Fibroblast of lung (primary cell): ENCODE results near the gene PCDHGB4. TPM values are rescaled to one million over a fixed set of nuclear protein-coding genes. Genes with fewer than 3 reads are reported as not detected.

Source experiments
- DNase-seq, 2 donors: peaks; one replicate each; pipeline versions ENCODE4 v3.0.0 to v3.0.0-alpha.2; 2010; ENCODE audit warnings: low read depth in 2 of 2
- H2AFZ ChIP-seq: 2 replicates; pipeline ENCODE4 v1.5.1; 2012; ENCODE audit warnings: low read length, control low read depth, inconsistent platforms
- H3K27ac ChIP-seq: 2 replicates; pipeline ENCODE4 v1.5.1; 2011; ENCODE audit warnings: low read length, control low read depth; ENCODE audit not compliant: insufficient read depth
- H3K27me3 ChIP-seq: 2 replicates; pipeline ENCODE4 v1.5.1; 2011; ENCODE audit warnings: mild to moderate bottlenecking, low read length; ENCODE audit not compliant: control insufficient read depth, insufficient read depth
- H3K36me3 ChIP-seq: 2 replicates; pipeline ENCODE4 v1.5.1; 2011; ENCODE audit warnings: low read length; ENCODE audit not compliant: control insufficient read depth, insufficient read depth
- H3K4me1 ChIP-seq: 2 replicates; pipeline ENCODE4 v1.5.1; 2011; ENCODE audit warnings: low read length; ENCODE audit not compliant: control insufficient read depth, insufficient read depth; ENCODE audit errors: extremely low read depth
- H3K4me2 ChIP-seq: 2 replicates; pipeline ENCODE4 v1.5.1; 2011; ENCODE audit warnings: low read length, control low read depth; ENCODE audit not compliant: insufficient read depth; ENCODE audit errors: extremely low read depth
- H3K4me3 ChIP-seq, 4 experiments: fragments of 200-600 bp in 1 of 4; sonication (generic) in 1 of 4; replicated peaks in 1 of 4; 2 replicates each; pipeline ENCODE4 v1.5.1; 2011 to 2016; ENCODE audit warnings: low read length in 4 of 4, low read depth in 3 of 4, mild to moderate bottlenecking in 3 of 4, control low read depth in 2 of 4, inconsistent platforms in 1 of 4, mixed read lengths in 1 of 4; ENCODE audit not compliant: insufficient read depth in 1 of 4; ENCODE audit errors: control extremely low read depth in 1 of 4
- H3K79me2 ChIP-seq: 2 replicates; pipeline ENCODE4 v1.5.1; 2012; ENCODE audit warnings: mild to moderate bottlenecking, low read length, inconsistent platforms; ENCODE audit not compliant: control insufficient read depth, insufficient read depth
- H3K9ac ChIP-seq: 2 replicates; pipeline ENCODE4 v1.5.1; 2011; ENCODE audit warnings: mild to moderate bottlenecking, low read length, control low read depth; ENCODE audit not compliant: insufficient read depth
- H3K9me3 ChIP-seq: 2 replicates; pipeline ENCODE4 v1.5.1; 2012; ENCODE audit warnings: low read depth, low read length; ENCODE audit not compliant: control insufficient read depth, insufficient read depth
- H4K20me1 ChIP-seq: 2 replicates; pipeline ENCODE4 v1.5.1; 2011; ENCODE audit warnings: low read length; ENCODE audit not compliant: control insufficient read depth, insufficient read depth; ENCODE audit errors: extremely low read depth
- CTCF ChIP-seq, 2 donors: IDR thresholded peaks in 1 of 2; conservative IDR thresholded peaks in 1 of 2; 1 replicate in 1 of 2; 2 replicates in 1 of 2; pipeline ENCODE4 v1.5.1; 2011 to 2012; ENCODE audit warnings: low read length in 2 of 2, control low read depth in 1 of 2, inconsistent platforms in 1 of 2, low read depth in 1 of 2, mild to moderate bottlenecking in 1 of 2
- EZH2 ChIP-seq: IDR thresholded peaks from 2 replicates; pipeline ENCODE4 v1.5.1; 2012; ENCODE audit warnings: low read length, control low read depth, mild to moderate bottlenecking; ENCODE audit errors: missing control alignments
- polyA plus RNA-seq, 2 donors: library from polyadenylated mRNA; depleted of rRNA in 1 of 2; stranded (reverse) in 1 of 2; unstranded in 1 of 2; fragments of >200 nt; gene quantifications; 2 replicates each; pipeline ENCODE4 v1.2.1, GENCODE V29; 2011 to 2012; ENCODE audit warnings: missing spikeins in 1 of 2
- total RNA-seq: library from RNA; depleted of rRNA; stranded (reverse); fragments of >200 nt; gene quantifications from 2 replicates; pipeline ENCODE4 v1.2.1, GENCODE V29; 2014

The PCDHGB4 gene
- total and polyA plus RNA-seq, 2 donors (not counting 1 experiment from before 2014, with no cell fraction given), result 13.3 to 18.3 TPM

DNA sequence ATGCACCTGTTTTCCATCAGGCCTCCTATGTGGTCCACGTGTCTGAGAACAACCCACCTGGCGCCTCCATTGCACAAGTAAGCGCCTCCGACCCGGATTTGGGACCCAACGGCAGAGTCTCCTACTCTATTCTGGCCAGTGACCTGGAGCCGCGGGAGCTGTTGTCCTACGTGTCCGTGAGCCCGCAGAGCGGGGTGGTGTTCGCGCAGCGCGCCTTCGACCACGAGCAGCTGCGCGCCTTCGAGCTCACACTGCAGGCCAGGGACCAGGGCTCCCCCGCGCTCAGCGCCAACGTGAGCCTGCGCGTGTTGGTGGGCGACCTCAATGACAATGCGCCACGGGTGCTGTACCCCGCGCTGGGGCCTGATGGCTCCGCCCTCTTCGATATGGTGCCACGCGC lies 35.9 kb upstream of the PCDHGB4 start:
- Histone ChIP-seq H3K9me3 (no peaks in the 10 kb centered on the region), H2AFZ (no peak overlapping the region), H4K20me1 (no peaks in the 10 kb centered on the region), H3K27ac (no peak overlapping the region), H3K79me2 (no peaks in the 10 kb centered on the region), H3K9ac (no peak overlapping the region), H3K27me3 (peaks cover 10% of the 10 kb centered on the region), H3K4me2 (no peak overlapping the region), H3K4me3 (no peak overlapping the region), H3K36me3 (no peaks in the 10 kb centered on the region), H3K4me1 (no peaks in the 10 kb centered on the region)
- TF ChIP-seq CTCF (conservative IDR thresholded peaks at IDR 0.05 in 1 of 2, IDR thresholded peaks at IDR 0.05 in 1 of 2; ENCODE audit: low read depth in 1 of 2, low read length in 2 of 2) (no peak), EZH2 (no peak)
- DNase-seq, result no peak

GRCh38 chr5:141354900-141355469 lies 32.5 kb upstream of the PCDHGB4 start, which contains the start of gene PCDHGA4:
Gene PCDHGA4 (plus strand): TSS chr5:141355021. CDS start chr5:141355108, 87 bp downstream.
- Histone ChIP-seq H3K27me3 (peaks cover 10% of the 10 kb centered on the region), H3K4me1 (no peaks in the 10 kb centered on the region), H2AFZ (no peak within 1 kb of the TSS), H3K9me3 (no peaks in the 10 kb centered on the region), H3K27ac (no peak within 1 kb of the TSS), H3K79me2 (no peaks in the 10 kb centered on the region), H3K4me3 (peak within 1 kb of the TSS; percentile 23 to 51 (median 42)), H3K4me2 (peak within 1 kb of the TSS; percentile 25), H4K20me1 (no peaks in the 10 kb centered on the region), H3K9ac (no peak within 1 kb of the TSS), H3K36me3 (no peaks in the 10 kb centered on the region)
- peak in 1 of 2 donors; percentile 37 for DNase-seq
- peak; percentile 36 to 50 for TF ChIP-seq CTCF (conservative IDR thresholded peaks at IDR 0.05 in 1 of 2, IDR thresholded peaks at IDR 0.05 in 1 of 2; ENCODE audit: low read depth in 1 of 2, low read length in 2 of 2)
- no peak for TF ChIP-seq EZH2

- H2AFZ ChIP-seq, result no peak overlapping the region
- no peaks in the 10 kb centered on the region for H4K20me1 ChIP-seq
- peaks cover 13% of the 10 kb centered on the region for H3K27me3 ChIP-seq
- no peaks in the 10 kb centered on the region for H3K36me3 ChIP-seq
- no peak overlapping the region for H3K9ac ChIP-seq
- TF ChIP-seq EZH2 (no peak), CTCF (conservative IDR thresholded peaks at IDR 0.05 in 1 of 2, IDR thresholded peaks at IDR 0.05 in 1 of 2; ENCODE audit: low read depth in 1 of 2, low read length in 2 of 2) (no peak)
- no peak overlapping the region for H3K4me2 ChIP-seq
- no peaks in the 10 kb centered on the region for H3K9me3 ChIP-seq
- no peaks in the 10 kb centered on the region for H3K4me1 ChIP-seq
- no peaks in the 10 kb centered on the region for H3K79me2 ChIP-seq
- H3K4me3 ChIP-seq, result peak overlapping the region in 2 of 4 experiments; percentile 49 to 51
- DNase-seq, result no peak
- no peak overlapping the region for H3K27ac ChIP-seq
Observed at GRCh38 chr5:141355641-141356040, 31.9 kb upstream of the PCDHGB4 start.
